ENCODE data around the gene IAH1. TPM values are rescaled to one million over a fixed set of nuclear protein-coding genes. Genes with fewer than 3 reads are reported as not detected.

IAH1 gene, protein sequence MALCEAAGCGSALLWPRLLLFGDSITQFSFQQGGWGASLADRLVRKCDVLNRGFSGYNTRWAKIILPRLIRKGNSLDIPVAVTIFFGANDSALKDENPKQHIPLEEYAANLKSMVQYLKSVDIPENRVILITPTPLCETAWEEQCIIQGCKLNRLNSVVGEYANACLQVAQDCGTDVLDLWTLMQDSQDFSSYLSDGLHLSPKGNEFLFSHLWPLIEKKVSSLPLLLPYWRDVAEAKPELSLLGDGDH
- 57.9 TPM for total RNA-seq

DNA sequence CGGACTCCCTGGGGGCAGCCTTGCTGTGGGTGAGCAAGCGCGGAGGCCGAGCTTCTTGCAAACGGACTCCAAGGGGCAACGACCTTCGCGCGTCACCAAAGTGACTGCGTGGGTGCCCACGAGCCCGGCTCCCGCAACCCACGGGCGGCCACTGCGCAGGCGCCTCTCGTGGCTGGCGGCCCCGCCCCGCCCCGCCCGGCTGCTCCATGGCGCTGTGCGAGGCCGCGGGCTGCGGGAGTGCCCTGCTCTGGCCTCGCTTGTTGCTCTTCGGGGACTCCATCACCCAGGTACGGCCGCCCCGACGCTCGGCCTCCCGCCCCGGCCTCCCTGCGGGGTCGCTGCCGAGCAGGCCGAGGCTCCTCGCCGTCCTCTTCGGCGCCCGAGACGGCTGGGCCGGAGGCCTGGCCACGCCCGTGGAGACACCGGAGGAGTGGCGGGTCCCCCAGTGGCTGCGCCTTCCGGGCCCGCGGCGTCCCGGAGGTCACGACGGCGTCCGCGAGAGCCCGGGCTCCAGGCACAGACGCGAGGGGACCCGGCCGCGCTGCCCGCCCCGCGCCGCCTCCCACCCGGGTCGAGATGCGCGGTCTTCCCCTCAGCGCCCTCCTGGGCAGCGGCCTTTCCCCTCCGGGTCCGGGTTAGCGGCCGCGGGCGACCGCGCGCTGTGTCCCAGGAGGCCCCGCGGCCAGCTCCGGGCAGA is at the start of gene IAH1:
Gene IAH1 (plus strand): TSS at position 191 of the 697 bp plus-strand sequence. CDS start 16 bp downstream, at position 207.
- peak within 1 kb of the TSS; percentile 82 for H3K27ac ChIP-seq (ENCODE audit: low read depth, low read length)
- peaks cover 9 to 30% (median 27%) of the 10 kb centered on the region in 3 donors for H3K4me1 ChIP-seq (ENCODE audit: control insufficient read depth in 3 of 3, insufficient read depth in 3 of 3, low read length in 3 of 3)
- H3K9me3 ChIP-seq (ENCODE audit: control insufficient read depth in 3 of 3, low read length in 3 of 3): no peaks in the 10 kb centered on the region
- peak within 1 kb of the TSS; percentile 71 to 95 (median 91) for H3K4me3 ChIP-seq (ENCODE audit: low read length in 3 of 3)
- H3K36me3 ChIP-seq (ENCODE audit: control insufficient read depth in 3 of 3, insufficient read depth in 3 of 3, low read length in 3 of 3): peaks cover 5 to 22% (median 11%) of the 10 kb centered on the region in 3 donors
- H3K27me3 ChIP-seq (ENCODE audit: control insufficient read depth in 3 of 3, insufficient read depth in 3 of 3, low read length in 3 of 3): no peaks in the 10 kb centered on the region
- peak within 1 kb of the TSS; percentile 85 to 92 (median 92) for H3K9ac ChIP-seq (ENCODE audit: low read depth in 1 of 3, low read length in 3 of 3)

DNA sequence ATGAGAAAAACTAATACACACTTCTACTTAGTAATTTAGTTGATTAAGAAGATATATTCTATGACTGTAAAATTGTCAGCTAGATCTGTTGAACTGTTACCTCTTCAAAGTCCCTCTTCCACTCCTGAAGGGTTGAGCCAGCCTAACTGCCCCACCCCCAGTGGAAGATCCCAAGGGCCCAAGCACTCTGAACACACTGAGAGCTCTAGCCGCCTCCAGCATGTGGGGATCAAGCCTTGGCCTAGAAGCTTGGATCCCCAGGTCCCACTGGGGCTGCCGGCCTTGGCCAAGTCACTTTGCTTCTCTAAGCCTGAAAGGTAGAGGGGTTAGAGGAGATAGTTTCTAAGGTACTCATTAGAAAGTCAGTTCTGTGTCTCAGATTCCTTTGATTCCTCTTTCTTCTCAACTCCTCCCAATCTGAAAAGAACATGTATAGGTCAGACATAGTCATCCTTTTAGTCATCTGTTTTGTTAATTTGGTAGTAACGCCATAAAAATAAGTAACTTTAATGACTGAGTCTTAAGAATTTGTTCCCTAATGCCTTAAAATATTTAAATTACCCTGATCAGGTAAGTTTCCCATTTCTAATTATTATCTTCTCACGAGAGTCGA is 45.3 kb upstream of the IAH1 start:
- Histone ChIP-seq H3K27me3 (ENCODE audit: control insufficient read depth in 3 of 3, insufficient read depth in 3 of 3, low read length in 3 of 3) (no peaks in the 10 kb centered on the region), H3K27ac (ENCODE audit: low read depth, low read length) (no peak overlapping the region), H3K36me3 (ENCODE audit: control insufficient read depth in 3 of 3, insufficient read depth in 3 of 3, low read length in 3 of 3) (peaks cover 7 to 44% (median 43%) of the 10 kb centered on the region in 3 donors), H3K4me1 (ENCODE audit: control insufficient read depth in 3 of 3, insufficient read depth in 3 of 3, low read length in 3 of 3) (peaks cover 6 to 10% (median 6%) of the 10 kb centered on the region in 3 donors), H3K9me3 (ENCODE audit: control insufficient read depth in 3 of 3, low read length in 3 of 3) (no peaks in the 10 kb centered on the region), H3K9ac (ENCODE audit: low read depth in 1 of 3, low read length in 3 of 3) (no peak overlapping the region), H3K4me3 (ENCODE audit: low read length in 3 of 3) (no peak overlapping the region)

DNA sequence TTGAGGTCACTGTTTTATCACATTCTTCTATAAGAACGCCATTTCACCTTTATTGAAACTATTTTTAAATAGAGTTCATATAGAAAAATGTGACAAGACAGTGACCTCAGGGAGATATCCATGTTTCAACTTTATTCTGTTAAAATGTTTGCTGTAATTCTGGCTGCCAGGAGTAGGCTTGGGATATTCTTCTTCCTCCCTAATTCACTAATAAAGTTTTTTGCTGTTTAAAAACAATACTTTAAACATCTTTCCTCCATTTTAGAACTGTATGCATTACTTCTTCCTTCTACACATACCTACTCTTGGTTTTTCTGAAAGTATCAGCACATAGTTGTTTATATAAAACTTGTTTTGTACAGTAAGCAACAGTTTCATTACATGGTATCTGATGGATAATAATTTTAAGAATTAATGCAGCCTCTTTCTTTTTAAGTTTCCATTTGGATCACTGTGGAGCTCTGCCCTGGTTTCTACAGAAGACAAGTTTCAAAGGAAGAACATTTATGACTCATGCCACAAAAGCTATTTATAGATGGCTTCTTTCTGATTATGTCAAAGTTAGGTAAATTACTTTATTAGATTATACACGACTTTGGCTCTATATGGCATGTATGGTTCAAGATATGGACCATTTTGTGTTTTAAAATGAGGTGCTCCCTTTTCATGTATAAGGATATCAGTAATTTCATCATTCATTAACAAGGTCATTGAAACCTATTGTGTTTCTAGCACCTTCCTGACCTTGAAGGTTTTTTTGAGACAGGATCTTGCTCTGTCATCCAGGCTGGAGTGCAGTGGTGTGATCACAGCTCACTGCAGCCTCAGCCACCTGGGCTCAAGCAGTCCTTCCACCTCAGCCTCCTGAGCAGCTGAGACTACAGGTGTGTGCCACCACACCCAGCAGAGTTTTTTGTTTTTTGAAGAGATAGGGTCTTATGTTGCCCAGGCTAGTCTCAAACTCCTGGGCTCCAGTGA is 43.7 kb upstream of the IAH1 start:
- no peaks in the 10 kb centered on the region for H3K27me3 ChIP-seq (ENCODE audit: control insufficient read depth in 3 of 3, insufficient read depth in 3 of 3, low read length in 3 of 3)
- H3K9ac ChIP-seq (ENCODE audit: low read depth in 1 of 3, low read length in 3 of 3): no peak overlapping the region
- H3K36me3 ChIP-seq (ENCODE audit: control insufficient read depth in 3 of 3, insufficient read depth in 3 of 3, low read length in 3 of 3): peaks cover 9 to 53% (median 51%) of the 10 kb centered on the region in 3 donors
- H3K9me3 ChIP-seq (ENCODE audit: control insufficient read depth in 3 of 3, low read length in 3 of 3): no peaks in the 10 kb centered on the region
- no peak overlapping the region for H3K4me3 ChIP-seq (ENCODE audit: low read length in 3 of 3)
- H3K4me1 ChIP-seq (ENCODE audit: control insufficient read depth in 3 of 3, insufficient read depth in 3 of 3, low read length in 3 of 3): no peaks in the 10 kb centered on the region
- H3K27ac ChIP-seq (ENCODE audit: low read depth, low read length): no peak overlapping the region

DNA sequence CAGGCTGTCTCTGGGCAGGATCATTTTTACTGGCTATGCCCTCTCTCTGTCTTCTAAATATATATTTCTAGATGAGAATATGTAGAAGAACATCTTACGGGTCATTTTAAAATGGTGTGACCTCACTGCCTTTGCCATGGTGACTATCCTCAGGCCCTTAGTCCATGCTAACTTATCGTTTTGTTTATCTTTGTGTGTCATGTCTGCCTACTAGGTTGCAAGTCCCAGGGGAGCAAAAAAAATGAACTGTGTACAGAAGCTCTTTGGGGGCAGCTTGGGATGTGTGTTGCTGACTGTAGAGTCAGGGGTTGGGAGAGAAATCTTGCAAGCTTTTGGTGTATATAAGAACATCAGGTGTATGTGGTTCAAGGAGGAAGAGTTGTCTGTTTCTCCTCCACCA is 39.9 kb upstream of the IAH1 start:
- no peak overlapping the region for H3K27ac ChIP-seq (ENCODE audit: low read depth, low read length)
- H3K4me1 ChIP-seq (ENCODE audit: control insufficient read depth in 3 of 3, insufficient read depth in 3 of 3, low read length in 3 of 3): no peaks in the 10 kb centered on the region
- peaks cover 14 to 62% (median 59%) of the 10 kb centered on the region in 3 donors for H3K36me3 ChIP-seq (ENCODE audit: control insufficient read depth in 3 of 3, insufficient read depth in 3 of 3, low read length in 3 of 3)
- no peaks in the 10 kb centered on the region for H3K27me3 ChIP-seq (ENCODE audit: control insufficient read depth in 3 of 3, insufficient read depth in 3 of 3, low read length in 3 of 3)
- no peaks in the 10 kb centered on the region for H3K9me3 ChIP-seq (ENCODE audit: control insufficient read depth in 3 of 3, low read length in 3 of 3)
- no peak overlapping the region for H3K9ac ChIP-seq (ENCODE audit: low read depth in 1 of 3, low read length in 3 of 3)
- H3K4me3 ChIP-seq (ENCODE audit: low read length in 3 of 3): no peak overlapping the region

DNA sequence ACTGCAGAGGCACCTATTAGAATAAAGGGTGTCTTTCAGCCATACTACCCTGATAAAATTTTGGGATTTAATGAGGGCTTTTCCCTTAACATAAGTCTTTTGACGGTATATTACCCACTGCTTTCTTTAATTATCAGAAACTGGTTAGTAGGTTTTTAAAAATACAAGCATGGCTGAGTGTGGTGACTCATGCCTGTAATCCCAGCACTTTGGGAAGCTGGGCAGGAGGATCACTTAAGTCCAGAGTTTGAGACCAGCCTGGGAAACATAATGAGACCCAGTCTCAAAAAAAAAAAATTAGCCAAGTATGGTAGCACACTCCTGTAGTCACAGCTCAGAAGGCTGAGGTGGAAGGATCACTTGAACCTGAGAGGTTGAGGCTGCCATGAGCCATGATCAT is 34.8 kb upstream of the IAH1 start:
- Histone ChIP-seq H3K9me3 (ENCODE audit: control insufficient read depth in 3 of 3, low read length in 3 of 3) (no peaks in the 10 kb centered on the region), H3K4me3 (ENCODE audit: low read length in 3 of 3) (no peak overlapping the region), H3K4me1 (ENCODE audit: control insufficient read depth in 3 of 3, insufficient read depth in 3 of 3, low read length in 3 of 3) (no peaks in the 10 kb centered on the region), H3K9ac (ENCODE audit: low read depth in 1 of 3, low read length in 3 of 3) (no peak overlapping the region), H3K27ac (ENCODE audit: low read depth, low read length) (no peak overlapping the region), H3K36me3 (ENCODE audit: control insufficient read depth in 3 of 3, insufficient read depth in 3 of 3, low read length in 3 of 3) (peaks cover 22 to 57% (median 46%) of the 10 kb centered on the region in 3 donors), H3K27me3 (ENCODE audit: control insufficient read depth in 3 of 3, insufficient read depth in 3 of 3, low read length in 3 of 3) (no peaks in the 10 kb centered on the region)

DNA sequence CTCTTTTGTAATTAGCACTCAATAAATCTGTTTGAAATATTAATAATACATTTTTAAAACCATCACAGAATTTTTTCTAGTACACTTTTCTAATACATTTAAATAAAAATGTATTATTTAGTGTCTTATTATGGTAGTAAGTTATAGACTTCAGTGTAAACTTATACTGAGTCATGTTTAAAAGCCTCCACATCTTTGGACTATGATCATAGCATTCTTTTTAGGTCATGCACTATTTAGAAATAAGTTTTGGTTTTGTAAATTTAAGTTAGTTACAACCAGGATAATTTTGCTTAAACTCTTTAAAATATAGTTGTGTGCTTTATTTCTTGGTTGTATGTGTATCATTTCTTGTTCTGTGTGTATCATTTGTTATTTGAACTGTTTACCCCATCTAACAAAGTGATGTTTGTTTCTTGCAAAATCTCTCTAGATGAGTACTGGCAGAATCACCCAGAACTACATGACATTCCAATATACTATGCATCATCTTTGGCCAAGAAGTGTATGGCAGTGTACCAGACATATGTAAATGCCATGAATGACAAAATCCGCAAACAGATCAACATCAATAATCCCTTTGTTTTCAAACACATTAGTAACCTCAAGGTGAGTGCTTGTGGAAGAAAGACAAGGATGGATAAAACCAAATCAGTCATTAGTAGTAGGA is 34.2 kb upstream of the IAH1 start:
- Histone ChIP-seq H3K27me3 (ENCODE audit: control insufficient read depth in 3 of 3, insufficient read depth in 3 of 3, low read length in 3 of 3) (no peaks in the 10 kb centered on the region), H3K9me3 (ENCODE audit: control insufficient read depth in 3 of 3, low read length in 3 of 3) (no peaks in the 10 kb centered on the region), H3K36me3 (ENCODE audit: control insufficient read depth in 3 of 3, insufficient read depth in 3 of 3, low read length in 3 of 3) (peaks cover 20 to 57% (median 43%) of the 10 kb centered on the region in 3 donors), H3K4me1 (ENCODE audit: control insufficient read depth in 3 of 3, insufficient read depth in 3 of 3, low read length in 3 of 3) (no peaks in the 10 kb centered on the region), H3K4me3 (ENCODE audit: low read length in 3 of 3) (no peak overlapping the region), H3K9ac (ENCODE audit: low read depth in 1 of 3, low read length in 3 of 3) (no peak overlapping the region), H3K27ac (ENCODE audit: low read depth, low read length) (no peak overlapping the region)

DNA sequence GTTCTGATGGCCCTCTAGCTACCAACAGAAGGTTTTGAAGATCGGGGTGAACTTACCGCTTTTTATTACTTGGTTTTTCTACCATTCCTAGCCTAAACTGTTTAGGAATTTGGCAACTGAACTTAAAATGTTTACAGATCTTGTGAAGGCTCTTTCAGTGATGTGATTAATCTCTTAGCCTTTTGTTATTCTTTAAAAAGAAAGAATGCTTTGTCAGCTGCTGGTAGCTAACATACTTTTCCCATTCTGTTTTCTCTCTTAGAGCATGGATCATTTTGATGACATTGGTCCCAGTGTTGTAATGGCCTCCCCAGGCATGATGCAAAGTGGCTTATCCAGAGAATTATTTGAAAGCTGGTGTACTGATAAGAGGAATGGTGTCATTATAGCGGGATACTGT is 32.8 kb upstream of the IAH1 start:
- no peaks in the 10 kb centered on the region for H3K4me1 ChIP-seq (ENCODE audit: control insufficient read depth in 3 of 3, insufficient read depth in 3 of 3, low read length in 3 of 3)
- no peaks in the 10 kb centered on the region for H3K9me3 ChIP-seq (ENCODE audit: control insufficient read depth in 3 of 3, low read length in 3 of 3)
- no peak overlapping the region for H3K9ac ChIP-seq (ENCODE audit: low read depth in 1 of 3, low read length in 3 of 3)
- H3K27ac ChIP-seq (ENCODE audit: low read depth, low read length): no peak overlapping the region
- no peak overlapping the region for H3K4me3 ChIP-seq (ENCODE audit: low read length in 3 of 3)
- no peaks in the 10 kb centered on the region for H3K27me3 ChIP-seq (ENCODE audit: control insufficient read depth in 3 of 3, insufficient read depth in 3 of 3, low read length in 3 of 3)
- H3K36me3 ChIP-seq (ENCODE audit: control insufficient read depth in 3 of 3, insufficient read depth in 3 of 3, low read length in 3 of 3): peaks cover 23 to 58% (median 51%) of the 10 kb centered on the region in 3 donors

DNA sequence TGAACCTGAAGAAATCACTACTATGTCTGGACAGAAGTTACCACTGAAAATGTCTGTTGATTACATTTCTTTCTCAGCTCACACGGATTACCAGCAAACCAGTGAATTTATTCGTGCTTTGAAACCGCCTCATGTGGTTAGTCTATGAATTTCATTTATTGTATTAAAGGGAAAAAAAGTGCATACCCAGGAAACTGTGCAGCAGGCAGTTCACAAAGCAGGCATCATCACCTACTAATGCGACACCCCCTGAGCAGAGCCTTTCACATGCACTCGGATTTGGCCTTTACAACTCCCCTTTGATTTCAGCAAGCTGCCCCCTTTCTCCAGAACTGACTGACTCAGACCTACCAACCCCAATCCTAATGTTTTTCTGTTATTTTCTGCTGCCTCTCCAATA is 30.8 kb upstream of the IAH1 start:
- H3K27me3 ChIP-seq (ENCODE audit: control insufficient read depth in 3 of 3, insufficient read depth in 3 of 3, low read length in 3 of 3): no peaks in the 10 kb centered on the region
- no peaks in the 10 kb centered on the region for H3K9me3 ChIP-seq (ENCODE audit: control insufficient read depth in 3 of 3, low read length in 3 of 3)
- no peak overlapping the region for H3K4me3 ChIP-seq (ENCODE audit: low read length in 3 of 3)
- no peaks in the 10 kb centered on the region for H3K4me1 ChIP-seq (ENCODE audit: control insufficient read depth in 3 of 3, insufficient read depth in 3 of 3, low read length in 3 of 3)
- H3K9ac ChIP-seq (ENCODE audit: low read depth in 1 of 3, low read length in 3 of 3): no peak overlapping the region
- no peak overlapping the region for H3K27ac ChIP-seq (ENCODE audit: low read depth, low read length)
- H3K36me3 ChIP-seq (ENCODE audit: control insufficient read depth in 3 of 3, insufficient read depth in 3 of 3, low read length in 3 of 3): peaks cover 23 to 50% (median 42%) of the 10 kb centered on the region in 3 donors

DNA sequence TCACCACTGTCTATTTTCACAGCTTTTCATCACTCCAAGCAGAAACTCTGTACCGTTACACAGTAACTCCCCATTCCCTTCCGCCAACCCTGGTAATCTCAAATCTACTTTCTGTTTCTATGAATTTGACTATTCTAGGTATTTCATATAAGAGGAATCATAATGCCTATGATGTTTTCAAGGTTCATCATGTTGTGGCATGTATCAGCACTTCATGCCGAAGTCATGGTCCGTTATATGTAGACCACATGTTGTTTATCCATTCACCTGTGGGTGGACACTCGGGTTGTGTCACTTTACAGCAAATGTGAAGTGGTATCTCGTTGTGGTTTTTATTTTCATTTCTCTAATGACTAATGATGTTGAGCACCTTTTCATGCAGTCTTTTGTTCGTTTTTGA is 29.3 kb upstream of the IAH1 start:
- Histone ChIP-seq H3K27ac (ENCODE audit: low read depth, low read length) (no peak overlapping the region), H3K9me3 (ENCODE audit: control insufficient read depth in 3 of 3, low read length in 3 of 3) (no peaks in the 10 kb centered on the region), H3K27me3 (ENCODE audit: control insufficient read depth in 3 of 3, insufficient read depth in 3 of 3, low read length in 3 of 3) (no peaks in the 10 kb centered on the region), H3K36me3 (ENCODE audit: control insufficient read depth in 3 of 3, insufficient read depth in 3 of 3, low read length in 3 of 3) (peaks cover 28 to 46% (median 46%) of the 10 kb centered on the region in 3 donors), H3K4me1 (ENCODE audit: control insufficient read depth in 3 of 3, insufficient read depth in 3 of 3, low read length in 3 of 3) (no peaks in the 10 kb centered on the region), H3K9ac (ENCODE audit: low read depth in 1 of 3, low read length in 3 of 3) (no peak overlapping the region), H3K4me3 (ENCODE audit: low read length in 3 of 3) (no peak overlapping the region)

Data from skeletal muscle tissue (tissue), 4 donors.